GM18520 (cell line): ENCODE measurements around the gene CCT3.

ENCODE experiments used
- ATAC-seq: cut with Tn5 transposase; IDR thresholded peaks from one replicate; pipeline ENCODE4 v1.9.1; 2021; ENCODE audit not compliant: unreplicated experiment

Gene CCT3

DNA sequence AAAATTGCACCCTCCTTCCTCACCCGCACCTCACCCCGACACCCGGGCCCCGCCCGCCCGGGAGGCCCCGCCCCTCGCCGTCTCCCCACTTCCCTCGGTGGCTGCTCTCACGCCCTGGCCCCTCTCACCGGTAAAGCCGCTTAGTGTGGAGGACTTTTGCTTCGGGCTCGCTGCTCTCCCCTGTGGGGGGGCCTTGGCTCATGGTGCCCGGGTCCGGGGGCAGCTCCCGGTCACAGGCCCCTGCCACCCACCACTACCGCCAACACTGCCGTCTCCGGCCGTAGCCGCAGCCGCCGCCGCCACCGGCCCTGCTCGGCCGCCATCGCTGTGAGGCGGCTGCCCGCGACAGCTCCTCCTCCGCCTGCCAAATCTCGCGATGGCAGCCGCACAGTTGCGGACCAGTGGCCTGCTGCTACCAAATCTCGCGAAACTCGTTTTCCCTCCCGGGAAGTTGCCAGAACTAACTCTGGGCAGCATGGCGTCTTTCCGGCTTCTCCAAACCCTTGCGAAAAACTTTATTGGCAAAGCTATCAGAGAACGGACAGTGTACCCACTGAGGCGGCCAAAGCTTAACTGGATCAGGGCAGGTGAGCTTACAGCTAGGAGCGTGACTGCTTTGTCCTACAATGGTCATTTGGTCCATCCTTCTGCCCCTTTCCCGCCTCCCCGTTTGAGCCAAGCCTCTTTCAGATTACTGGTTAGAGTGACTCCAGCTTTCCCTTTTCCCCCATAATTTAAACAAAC is 55.4 kb downstream of the CCT3 start, which contains the start of gene SMG5:
TSS of gene SMG5 (minus strand) at position 347 of the 744 bp plus-strand sequence. CDS start at position 202, 145 bp downstream.
- ATAC-seq: peak; percentile 83

DNA sequence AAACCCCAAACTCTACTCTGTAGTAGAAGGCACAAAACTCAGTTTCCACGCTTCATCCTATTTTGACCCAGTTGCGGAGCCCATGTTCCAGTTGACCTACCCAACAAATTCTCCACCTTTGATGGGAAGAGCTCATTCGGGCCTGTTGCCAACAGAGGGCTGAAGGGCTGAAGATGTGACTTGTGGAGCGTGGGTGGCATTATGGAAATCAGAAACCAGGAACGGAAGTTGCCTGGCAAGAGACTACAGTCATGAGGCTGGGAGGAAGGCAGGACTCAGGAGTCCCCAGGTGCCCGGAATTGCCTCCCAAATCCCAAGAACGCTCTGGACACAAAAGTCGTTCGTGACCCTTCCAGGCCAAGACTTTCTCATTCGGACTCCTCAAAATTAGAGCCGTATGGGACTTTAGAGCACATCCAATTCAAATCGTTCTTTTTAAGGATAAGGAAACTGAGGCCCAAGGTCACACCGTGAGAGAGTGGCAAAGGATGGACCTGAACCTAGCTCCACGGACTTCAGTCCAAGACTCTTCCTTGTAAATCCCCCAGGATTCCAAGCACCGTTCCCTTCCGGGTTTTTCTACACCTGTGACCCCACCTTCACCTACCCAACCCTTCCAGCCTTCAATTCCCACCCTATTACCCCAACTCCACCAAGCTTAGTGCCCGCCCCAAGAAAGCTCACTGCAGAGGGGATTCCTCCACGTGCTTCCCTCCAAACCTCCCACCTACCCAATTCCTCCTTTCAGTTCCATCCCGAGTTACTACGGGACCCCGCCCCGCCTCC is 56.2 kb downstream of the CCT3 start:
- no peak for ATAC-seq

DNA sequence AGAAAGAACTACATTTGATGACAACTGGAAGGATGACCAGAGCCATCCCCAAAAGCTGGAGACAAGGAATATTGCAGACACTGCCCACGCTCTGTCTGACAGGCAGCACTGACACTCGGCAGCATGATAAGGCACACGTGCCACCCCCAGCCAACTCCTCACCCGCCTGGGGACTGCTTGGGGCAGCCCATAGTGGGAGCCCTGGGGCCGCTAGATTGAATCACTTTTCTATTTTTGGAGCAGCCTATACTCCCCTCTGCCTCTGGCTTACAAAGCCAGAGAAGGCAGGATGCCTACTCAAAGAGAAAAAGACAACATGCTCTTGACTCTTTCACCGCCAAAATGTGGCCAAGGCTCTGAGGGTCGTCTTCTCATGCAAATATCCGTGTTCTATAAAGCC is 56.8 kb downstream of the CCT3 start:
- ATAC-seq: peak; percentile 34

DNA sequence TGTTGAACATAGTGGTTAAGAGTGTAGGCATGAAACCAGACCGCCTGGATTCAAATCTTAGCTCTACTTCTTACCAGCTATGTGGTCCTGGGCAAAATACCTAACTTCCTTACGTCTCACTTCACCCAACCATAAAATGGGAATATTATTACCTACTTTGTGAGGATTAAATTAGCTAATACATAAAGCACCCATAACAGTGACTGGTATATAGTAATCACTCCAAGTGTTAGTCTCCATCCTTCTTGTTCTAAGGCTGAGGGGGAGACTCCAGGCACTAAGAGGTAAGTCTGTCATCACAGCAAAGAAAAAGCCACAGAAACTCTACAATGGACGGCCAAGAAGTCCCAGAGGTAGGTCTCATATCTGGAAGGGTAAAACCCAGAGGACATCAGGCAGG is 58.3 kb downstream of the CCT3 start:
- ATAC-seq: no peak

DNA sequence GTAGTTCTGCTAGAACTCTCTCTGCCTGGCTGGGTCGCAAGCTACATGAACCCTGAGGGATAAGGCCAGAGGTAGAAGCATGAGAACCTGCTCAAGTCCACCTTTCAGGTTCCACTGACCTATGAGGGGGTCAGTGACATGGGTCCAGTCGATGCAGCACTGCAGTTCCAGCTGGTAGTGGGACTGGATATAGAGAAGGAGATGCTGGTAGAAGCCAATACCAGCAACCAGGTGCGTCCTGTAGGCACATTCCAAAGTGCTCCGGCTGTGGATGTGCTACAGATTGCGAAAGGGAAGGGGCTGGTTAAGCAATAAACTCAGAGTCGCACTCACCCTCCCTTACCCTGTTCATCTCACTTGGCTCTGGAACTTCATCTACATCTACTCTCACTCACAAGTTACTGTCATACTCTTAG is 61.1 kb downstream of the CCT3 start:
- no peak for ATAC-seq

DNA sequence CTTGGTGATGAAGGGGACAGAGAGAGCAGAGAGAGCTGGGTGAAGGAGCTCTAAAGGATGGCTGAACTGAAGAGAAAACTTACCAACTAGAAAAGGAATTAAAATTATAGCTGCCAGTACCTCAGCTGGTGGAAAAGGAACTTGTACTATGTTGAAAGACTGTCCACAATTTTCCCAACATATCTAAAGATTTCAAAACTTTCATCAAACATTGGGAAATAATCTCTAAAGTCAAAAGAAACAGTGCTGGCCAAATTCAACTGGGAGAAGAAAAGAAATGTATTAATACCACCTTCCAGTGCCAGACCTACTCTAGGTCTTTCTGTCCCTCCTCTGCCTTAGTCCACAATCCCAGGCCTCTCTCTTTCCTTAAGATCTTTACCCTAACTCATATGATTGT is 61.6 kb downstream of the CCT3 start:
- ATAC-seq: no peak

DNA sequence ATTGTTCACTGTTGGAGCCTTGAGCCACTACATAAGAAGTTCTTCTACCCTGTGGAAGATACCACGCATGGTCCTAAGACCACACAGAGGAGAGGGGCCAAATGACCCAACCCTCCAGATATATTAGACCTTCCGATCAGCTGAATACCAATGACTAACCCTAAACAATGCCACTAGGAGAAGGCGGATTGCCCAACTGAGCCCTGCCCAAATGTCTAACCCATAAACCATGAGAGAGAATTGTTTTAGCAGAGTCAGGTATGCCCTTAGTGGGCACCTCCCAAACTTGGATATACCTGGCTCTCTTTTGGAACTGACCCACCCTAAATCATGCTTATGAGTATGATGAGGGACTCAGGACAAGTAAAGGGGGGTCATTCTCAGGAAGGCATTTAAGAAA is 67.8 kb downstream of the CCT3 start:
- ATAC-seq: no peak

DNA sequence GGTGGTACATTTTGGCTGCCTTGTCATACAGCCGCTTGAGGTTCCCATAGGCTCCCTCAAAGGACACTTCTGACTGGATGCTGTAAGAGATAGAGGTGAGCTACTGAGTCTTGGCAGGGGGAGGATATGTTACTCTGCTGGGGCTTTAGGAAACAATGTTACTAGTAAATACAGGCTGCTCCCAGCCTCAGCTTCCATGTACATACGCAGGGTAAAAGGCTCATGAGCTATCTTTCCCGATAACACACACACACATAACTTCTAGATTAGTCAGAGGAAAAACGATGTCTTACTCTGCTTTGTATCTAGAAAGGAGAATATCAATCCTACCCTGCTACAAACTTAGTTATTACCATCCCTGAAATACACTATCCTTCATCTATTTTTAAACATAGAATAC is 69.8 kb downstream of the CCT3 start:
- ATAC-seq: no peak

DNA sequence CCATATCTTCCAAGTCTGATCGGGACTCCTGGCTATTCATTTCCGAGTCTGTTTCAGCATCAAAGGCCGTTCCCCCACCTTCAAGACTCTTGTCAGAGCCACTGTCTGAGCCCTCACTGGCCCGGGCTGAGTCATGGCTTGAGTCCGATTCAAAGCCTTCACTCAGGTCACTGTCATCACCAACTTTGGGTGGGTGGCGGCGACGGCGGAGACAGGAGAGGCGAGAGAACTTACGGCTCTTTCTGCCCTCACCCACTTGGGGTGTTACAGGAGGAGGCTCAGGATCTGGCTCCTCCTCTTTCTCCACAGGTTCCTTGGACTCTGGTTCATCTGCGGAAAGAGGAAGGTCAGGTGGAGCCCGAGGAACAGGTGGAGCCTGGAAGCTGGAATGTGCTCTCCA is 72.0 kb downstream of the CCT3 start:
- ATAC-seq: no peak

DNA sequence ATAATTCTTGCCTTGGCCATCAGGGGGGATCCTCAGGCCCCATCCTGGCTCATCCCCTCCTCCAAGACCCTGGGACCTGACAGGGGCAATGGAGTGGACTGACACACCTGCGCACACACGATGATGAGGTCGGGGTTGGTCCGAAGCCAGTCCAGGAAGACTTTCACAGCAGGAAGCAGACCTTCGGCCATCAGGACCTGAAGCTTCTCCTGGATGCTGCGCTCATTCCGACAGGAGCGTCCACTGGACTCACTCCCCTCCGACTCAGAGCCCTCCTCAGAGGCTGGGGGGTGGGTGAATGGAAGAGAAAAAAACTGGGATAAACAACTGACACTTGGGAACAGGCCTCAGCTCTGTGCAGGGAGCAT is 74.8 kb downstream of the CCT3 start:
- ATAC-seq: no peak

DNA sequence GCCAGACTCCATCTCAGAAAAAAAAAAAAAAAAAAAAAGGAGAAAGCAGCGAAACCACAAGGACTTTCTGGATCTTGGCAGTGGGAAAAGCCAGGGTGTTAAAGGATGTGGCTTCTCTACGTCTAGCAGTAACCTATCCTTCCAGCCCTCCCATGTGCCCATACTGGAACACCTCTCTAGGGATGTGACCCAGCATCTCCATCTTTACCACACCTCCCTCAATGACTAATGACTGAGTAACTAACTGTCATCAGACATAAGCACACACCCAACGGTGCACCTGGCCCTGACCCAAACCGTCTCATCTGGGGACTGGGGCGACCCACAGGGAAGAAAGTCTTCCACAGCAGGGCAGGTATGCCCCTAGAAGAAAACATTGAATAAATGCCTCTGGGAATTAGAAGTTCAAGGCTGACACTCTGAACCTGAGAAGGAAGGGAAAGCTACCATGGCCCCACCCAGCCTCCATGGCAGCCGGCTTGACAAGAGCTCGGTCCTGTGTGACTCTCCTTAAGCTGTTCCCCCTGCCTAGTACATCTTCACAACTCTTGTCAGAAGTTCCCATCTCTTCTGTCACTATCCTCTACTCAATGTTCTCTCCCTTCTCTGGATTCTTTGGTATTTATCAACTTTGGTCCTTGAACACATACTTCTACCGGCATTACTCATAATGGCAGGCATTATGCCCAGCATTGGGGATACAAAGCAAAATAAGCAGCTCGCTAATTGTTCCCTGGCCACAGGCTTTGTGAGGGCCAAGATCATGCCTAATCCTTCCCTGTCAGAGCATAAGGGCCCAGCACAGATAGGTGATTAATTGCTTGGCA is 75.4 kb downstream of the CCT3 start:
- ATAC-seq: no peak

DNA sequence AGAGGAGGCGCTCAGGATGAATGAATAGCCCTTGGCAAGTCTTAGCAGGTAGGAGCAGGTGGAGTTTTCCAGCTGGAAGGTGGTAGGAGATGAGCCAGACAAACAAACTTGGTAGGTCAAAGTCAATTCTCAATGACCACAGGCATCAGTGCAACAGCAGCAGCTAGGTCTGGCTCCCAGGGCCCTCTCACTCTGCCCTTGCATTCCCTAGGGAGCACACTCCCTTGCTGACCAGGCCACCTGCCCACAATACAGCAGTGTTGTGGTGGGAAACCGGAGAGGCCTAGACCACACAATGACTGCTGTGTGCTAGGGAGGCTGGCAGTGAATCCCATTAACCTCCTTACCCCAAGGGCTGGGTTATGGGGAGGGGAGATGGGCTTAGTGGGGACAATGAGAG is 77.2 kb downstream of the CCT3 start:
- ATAC-seq: no peak

DNA sequence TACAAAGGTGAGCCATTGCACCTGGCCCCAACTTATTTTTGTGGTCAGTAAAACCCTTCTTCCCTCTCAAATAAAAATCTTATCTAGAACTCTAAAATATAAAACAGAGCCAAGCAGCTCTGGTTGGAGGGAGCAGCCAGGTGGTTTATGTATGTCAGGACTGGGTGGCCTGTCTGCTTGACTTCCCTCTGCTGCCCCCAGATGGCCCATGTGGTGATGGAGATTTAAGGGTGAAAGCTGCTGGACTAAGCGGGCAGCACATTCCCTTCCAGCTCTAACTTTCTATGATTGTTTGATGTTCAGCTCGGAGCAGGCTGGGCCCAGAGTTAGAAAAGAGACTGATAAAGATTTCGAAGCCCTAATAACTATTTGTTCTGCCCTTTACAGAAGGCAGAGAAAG is 78.3 kb downstream of the CCT3 start:
- ATAC-seq: no peak
